ENCODE results near the gene C9orf50.

DNA sequence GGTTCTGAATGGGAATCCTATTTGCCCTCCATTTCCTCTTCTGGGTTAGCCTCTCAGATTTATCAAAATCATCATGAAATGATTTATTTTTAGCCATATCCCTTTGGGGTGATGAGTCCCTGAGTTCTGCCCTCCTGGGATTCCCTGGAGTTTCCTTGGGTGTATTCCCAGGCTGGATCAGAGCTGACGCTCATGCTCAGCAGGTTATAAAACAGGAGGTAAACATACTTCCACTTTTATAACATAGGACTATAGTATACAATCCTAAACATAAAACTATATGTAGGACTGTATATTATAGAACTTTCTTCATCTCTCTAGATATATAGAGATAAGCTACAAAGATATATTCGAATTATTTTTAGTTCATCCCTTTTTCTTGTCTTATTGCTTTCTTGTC, 40.1 kb upstream of the C9orf50 start:
- TF ChIP-seq, protein P1, sequence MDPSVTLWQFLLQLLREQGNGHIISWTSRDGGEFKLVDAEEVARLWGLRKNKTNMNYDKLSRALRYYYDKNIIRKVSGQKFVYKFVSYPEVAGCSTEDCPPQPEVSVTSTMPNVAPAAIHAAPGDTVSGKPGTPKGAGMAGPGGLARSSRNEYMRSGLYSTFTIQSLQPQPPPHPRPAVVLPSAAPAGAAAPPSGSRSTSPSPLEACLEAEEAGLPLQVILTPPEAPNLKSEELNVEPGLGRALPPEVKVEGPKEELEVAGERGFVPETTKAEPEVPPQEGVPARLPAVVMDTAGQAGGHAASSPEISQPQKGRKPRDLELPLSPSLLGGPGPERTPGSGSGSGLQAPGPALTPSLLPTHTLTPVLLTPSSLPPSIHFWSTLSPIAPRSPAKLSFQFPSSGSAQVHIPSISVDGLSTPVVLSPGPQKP (IDR thresholded peaks at IDR 0.05; ENCODE audit: low read depth, low read length): no peak
- TF ChIP-seq FOSL2 (IDR thresholded peaks at IDR 0.05): no peak
- no peak for TF ChIP-seq FOSL2 (CRISPR knock-in tag; IDR thresholded peaks at IDR 0.05)
- no peak for TF ChIP-seq POLR2A (IDR thresholded peaks at IDR 0.05; ENCODE audit: low read length)
- TF ChIP-seq, protein P2, sequence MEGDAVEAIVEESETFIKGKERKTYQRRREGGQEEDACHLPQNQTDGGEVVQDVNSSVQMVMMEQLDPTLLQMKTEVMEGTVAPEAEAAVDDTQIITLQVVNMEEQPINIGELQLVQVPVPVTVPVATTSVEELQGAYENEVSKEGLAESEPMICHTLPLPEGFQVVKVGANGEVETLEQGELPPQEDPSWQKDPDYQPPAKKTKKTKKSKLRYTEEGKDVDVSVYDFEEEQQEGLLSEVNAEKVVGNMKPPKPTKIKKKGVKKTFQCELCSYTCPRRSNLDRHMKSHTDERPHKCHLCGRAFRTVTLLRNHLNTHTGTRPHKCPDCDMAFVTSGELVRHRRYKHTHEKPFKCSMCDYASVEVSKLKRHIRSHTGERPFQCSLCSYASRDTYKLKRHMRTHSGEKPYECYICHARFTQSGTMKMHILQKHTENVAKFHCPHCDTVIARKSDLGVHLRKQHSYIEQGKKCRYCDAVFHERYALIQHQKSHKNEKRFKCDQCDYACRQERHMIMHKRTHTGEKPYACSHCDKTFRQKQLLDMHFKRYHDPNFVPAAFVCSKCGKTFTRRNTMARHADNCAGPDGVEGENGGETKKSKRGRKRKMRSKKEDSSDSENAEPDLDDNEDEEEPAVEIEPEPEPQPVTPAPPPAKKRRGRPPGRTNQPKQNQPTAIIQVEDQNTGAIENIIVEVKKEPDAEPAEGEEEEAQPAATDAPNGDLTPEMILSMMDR (IDR thresholded peaks at IDR 0.05): no peak
- no peak for TF ChIP-seq CBX8 (IDR thresholded peaks at IDR 0.05)
- TF ChIP-seq RCOR1 (IDR thresholded peaks at IDR 0.05; ENCODE audit: low read depth, low read length): no peak
- TF ChIP-seq MAZ (IDR thresholded peaks at IDR 0.05; ENCODE audit: borderline replicate concordance, low read depth, low read length): no peak
- TF ChIP-seq EP300 (IDR thresholded peaks at IDR 0.05): no peak
- no peak for TF ChIP-seq RAD21 (conservative IDR thresholded peaks at IDR 0.05 in 1 of 2, IDR thresholded peaks at IDR 0.05 in 1 of 2)
- TF ChIP-seq HOXB13 (CRISPR knock-in tag; IDR thresholded peaks at IDR 0.05; ENCODE audit: low read depth): no peak
- no peak for TF ChIP-seq BHLHE40 (IDR thresholded peaks at IDR 0.05; ENCODE audit: low read depth, low read length)
- no peak for TF ChIP-seq KDM5A (IDR thresholded peaks at IDR 0.05)
- no peak for TF ChIP-seq JUN (IDR thresholded peaks at IDR 0.05)
- TF ChIP-seq, protein P3, sequence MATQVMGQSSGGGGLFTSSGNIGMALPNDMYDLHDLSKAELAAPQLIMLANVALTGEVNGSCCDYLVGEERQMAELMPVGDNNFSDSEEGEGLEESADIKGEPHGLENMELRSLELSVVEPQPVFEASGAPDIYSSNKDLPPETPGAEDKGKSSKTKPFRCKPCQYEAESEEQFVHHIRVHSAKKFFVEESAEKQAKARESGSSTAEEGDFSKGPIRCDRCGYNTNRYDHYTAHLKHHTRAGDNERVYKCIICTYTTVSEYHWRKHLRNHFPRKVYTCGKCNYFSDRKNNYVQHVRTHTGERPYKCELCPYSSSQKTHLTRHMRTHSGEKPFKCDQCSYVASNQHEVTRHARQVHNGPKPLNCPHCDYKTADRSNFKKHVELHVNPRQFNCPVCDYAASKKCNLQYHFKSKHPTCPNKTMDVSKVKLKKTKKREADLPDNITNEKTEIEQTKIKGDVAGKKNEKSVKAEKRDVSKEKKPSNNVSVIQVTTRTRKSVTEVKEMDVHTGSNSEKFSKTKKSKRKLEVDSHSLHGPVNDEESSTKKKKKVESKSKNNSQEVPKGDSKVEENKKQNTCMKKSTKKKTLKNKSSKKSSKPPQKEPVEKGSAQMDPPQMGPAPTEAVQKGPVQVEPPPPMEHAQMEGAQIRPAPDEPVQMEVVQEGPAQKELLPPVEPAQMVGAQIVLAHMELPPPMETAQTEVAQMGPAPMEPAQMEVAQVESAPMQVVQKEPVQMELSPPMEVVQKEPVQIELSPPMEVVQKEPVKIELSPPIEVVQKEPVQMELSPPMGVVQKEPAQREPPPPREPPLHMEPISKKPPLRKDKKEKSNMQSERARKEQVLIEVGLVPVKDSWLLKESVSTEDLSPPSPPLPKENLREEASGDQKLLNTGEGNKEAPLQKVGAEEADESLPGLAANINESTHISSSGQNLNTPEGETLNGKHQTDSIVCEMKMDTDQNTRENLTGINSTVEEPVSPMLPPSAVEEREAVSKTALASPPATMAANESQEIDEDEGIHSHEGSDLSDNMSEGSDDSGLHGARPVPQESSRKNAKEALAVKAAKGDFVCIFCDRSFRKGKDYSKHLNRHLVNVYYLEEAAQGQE (IDR thresholded peaks at IDR 0.05): no peak

Data from A549 (cell line).